ENCODE results near the gene GP1BA.

GP1BA gene

DNA sequence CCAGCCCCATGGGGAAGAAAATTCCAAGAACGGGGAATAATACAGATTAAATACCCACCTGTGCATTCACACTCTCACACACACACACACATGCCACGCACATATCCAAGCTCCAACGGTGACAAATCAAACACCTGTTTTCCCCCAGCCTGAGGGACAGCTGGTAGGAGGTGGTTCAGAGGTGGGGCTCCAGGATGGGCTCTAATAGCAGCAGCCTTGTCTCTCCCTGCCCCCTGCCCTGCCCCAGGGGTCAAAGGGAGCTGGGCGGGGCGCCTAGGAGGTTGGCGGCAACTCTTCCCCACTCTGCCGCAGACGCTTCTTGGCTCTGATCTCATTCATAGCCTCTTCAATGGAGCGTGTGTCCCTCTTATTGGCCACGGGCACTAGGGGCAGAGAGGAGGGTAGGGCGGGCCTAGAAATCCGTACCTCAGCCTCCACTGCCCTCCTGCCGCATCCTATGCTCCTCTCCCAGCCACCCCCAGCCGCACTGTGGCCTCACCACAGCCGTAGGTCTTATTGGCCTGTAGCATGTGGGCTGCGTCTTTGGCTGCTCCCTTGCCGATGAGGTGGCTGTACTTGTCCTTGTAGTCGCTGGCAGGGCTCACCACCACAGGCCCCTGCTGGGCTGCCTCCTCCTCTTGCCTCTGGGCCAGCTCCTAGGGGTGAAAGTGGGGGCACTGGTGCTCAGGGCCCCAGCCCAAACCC lies 27.3 kb downstream of the GP1BA start:
- no peak overlapping the region for H3K4me3 ChIP-seq
- no peaks in the 10 kb centered on the region for H3K9me3 ChIP-seq
- no peak overlapping the region for H3K9ac ChIP-seq
- 0 out of 2 replicates have a peak overlapping the region, but pooled peaks have one; percentile 9 for H3K27ac ChIP-seq
- H3K4me2 ChIP-seq, result no peak overlapping the region
- peaks cover 47% of the 10 kb centered on the region for H3K36me3 ChIP-seq
- no peaks in the 10 kb centered on the region for H4K20me1 ChIP-seq
- no peak for TF ChIP-seq Cebpa-rat (IDR thresholded peaks at IDR 0.05)
- no peaks in the 10 kb centered on the region for H3K27me3 ChIP-seq
- peaks cover 47% of the 10 kb centered on the region for H3K4me1 ChIP-seq

- Histone ChIP-seq H3K27ac (peak overlapping the region; percentile 42), H3K36me3 (peaks cover 46% of the 10 kb centered on the region), H3K27me3 (no peaks in the 10 kb centered on the region), H3K4me1 (peaks cover 49% of the 10 kb centered on the region), H3K9me3 (no peaks in the 10 kb centered on the region), H3K4me3 (no peak overlapping the region), H4K20me1 (no peaks in the 10 kb centered on the region), H3K9ac (no peak overlapping the region), H3K4me2 (peak overlapping the region; percentile 53)
- no peak for TF ChIP-seq Cebpa-rat (IDR thresholded peaks at IDR 0.05)
Measured at GRCh38 chr17:4960279-4960922, 28.3 kb downstream of the GP1BA start.

DNA sequence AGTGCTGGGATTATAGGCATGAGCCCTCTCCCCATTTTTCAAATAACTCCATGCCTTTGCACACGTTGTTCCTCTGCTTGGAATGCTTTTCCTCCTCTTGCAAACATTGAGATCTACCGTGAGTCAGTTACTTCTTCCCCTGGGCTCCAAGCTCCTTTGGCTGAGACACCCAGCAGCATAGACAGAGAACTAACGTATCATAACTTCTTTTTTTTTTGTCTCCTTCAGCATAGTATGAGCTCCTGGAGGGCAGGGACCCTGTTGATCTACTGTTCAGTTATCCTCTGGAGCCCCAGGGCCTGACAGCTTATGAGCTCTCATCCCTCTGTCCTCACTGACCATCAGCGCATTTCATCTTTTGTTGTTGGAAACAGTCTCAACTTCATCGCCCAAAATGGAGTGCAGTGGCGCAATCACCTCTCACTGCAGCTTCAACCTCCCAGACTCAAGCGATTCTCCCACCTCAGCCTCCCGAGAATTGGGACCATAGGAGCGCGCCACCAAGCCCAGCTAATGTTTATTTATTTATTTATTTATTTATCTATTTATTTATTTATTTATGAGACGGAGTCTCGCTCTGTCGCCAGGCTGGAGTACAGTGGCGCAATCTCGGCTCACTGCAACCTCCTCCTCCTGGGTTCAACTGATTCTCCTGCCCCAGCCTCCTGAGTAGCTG lies 33.4 kb downstream of the GP1BA start:
- no peaks in the 10 kb centered on the region for H4K20me1 ChIP-seq
- peak overlapping the region; percentile 94 for H3K4me2 ChIP-seq
- no peaks in the 10 kb centered on the region for H3K27me3 ChIP-seq
- no peak for TF ChIP-seq Cebpa-rat (IDR thresholded peaks at IDR 0.05)
- no peak overlapping the region for H3K27ac ChIP-seq
- H3K36me3 ChIP-seq, result peaks cover 37% of the 10 kb centered on the region
- no peak overlapping the region for H3K9ac ChIP-seq
- H3K4me1 ChIP-seq, result peaks cover 39% of the 10 kb centered on the region
- no peak overlapping the region for H3K4me3 ChIP-seq
- H3K9me3 ChIP-seq, result no peaks in the 10 kb centered on the region

- Histone ChIP-seq H3K4me1 (peaks cover 32% of the 10 kb centered on the region), H3K4me2 (peak overlapping the region; percentile 94), H3K27me3 (no peaks in the 10 kb centered on the region), H3K9ac (peak overlapping the region; percentile 83), H3K4me3 (peak overlapping the region; percentile 75), H3K36me3 (peaks cover 48% of the 10 kb centered on the region), H3K9me3 (no peaks in the 10 kb centered on the region), H4K20me1 (no peaks in the 10 kb centered on the region), H3K27ac (peak overlapping the region; percentile 84)
- TF ChIP-seq Cebpa-rat (IDR thresholded peaks at IDR 0.05), result no peak
Measured at GRCh38 chr17:4966844-4967538, 34.9 kb downstream of the GP1BA start.

DNA sequence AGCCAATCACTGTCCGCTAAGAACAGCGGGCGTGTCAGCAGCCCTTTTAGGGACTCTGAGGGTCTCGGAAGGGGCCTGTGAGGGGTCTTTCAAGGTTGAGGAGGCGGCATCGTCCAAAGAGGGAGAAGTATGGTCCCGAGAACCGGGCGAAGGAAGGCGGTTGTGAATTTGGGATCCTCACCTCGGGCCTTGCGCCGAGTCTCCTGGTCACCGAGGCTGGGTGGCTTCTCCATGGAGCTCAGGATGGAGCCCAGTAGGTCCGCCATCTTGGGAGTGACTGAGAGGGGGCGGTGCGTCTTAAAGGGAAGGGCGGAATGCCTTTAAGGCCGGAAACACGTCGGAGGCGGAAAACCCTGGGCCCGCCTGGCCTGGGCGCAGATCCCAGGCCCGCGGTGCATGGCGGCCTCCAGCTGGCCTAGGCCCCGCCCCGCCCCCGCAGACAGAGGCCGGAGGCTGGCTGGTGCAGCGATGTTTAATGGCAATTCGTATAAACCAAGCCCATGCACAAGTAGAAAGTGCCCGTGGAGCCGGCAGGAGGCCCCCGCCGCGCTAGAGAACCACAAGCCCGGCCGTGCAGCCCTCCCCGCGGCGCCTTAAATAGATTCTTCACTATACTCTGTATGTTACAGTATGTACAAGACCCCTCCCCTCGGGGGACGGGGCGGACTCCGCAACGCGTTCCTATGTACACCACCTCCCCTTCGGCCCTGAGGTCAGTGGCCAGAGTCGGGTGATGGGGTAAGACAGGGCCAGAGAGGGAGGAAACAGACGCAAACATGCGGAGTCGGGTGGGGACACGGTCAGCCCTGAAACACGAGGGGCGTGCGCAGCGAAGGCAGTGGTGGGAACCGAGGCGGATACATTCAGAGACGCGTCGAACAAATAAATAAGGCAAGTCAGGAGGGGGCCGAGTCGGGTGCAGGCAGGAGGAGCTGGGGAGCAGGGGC lies 35.7 kb downstream of the GP1BA start, which contains the start of gene SPAG7:
SPAG7 (minus strand) TSS at position 279 of the 947 bp plus-strand sequence; CDS start at position 266, 13 bp downstream.
- no peaks in the 10 kb centered on the region for H3K27me3 ChIP-seq
- peak within 1 kb of the TSS; percentile 99 for H3K4me2 ChIP-seq
- H3K36me3 ChIP-seq, result peaks cover 54% of the 10 kb centered on the region
- H3K4me1 ChIP-seq, result peaks cover 32% of the 10 kb centered on the region
- H4K20me1 ChIP-seq, result no peaks in the 10 kb centered on the region
- H3K4me3 ChIP-seq, result peak within 1 kb of the TSS; percentile 75
- H3K9me3 ChIP-seq, result no peaks in the 10 kb centered on the region
- no peak for TF ChIP-seq Cebpa-rat (IDR thresholded peaks at IDR 0.05)
- peak within 1 kb of the TSS; percentile 84 for H3K27ac ChIP-seq
- H3K9ac ChIP-seq, result peak within 1 kb of the TSS; percentile 83

- peaks cover 58% of the 10 kb centered on the region for H3K36me3 ChIP-seq
- no peaks in the 10 kb centered on the region for H3K9me3 ChIP-seq
- H3K4me3 ChIP-seq, result peak overlapping the region; percentile 75
- peak overlapping the region; percentile 83 for H3K9ac ChIP-seq
- no peak for TF ChIP-seq Cebpa-rat (IDR thresholded peaks at IDR 0.05)
- H3K4me2 ChIP-seq, result peak overlapping the region; percentile 99
- H3K27me3 ChIP-seq, result no peaks in the 10 kb centered on the region
- peaks cover 32% of the 10 kb centered on the region for H3K4me1 ChIP-seq
- peak overlapping the region; percentile 81 for H3K27ac ChIP-seq
- no peaks in the 10 kb centered on the region for H4K20me1 ChIP-seq
Measured at GRCh38 chr17:4968486-4969046, 36.5 kb downstream of the GP1BA start.

GRCh38 chr17:4969047-4969550 lies 37.0 kb downstream of the GP1BA start:
- Histone ChIP-seq H3K4me3 (peak overlapping the region; percentile 75), H3K4me1 (peaks cover 36% of the 10 kb centered on the region), H3K27ac (peak overlapping the region; percentile 81), H3K9me3 (no peaks in the 10 kb centered on the region), H3K4me2 (peak overlapping the region; percentile 99), H3K9ac (peak overlapping the region; percentile 83), H3K36me3 (peaks cover 64% of the 10 kb centered on the region), H3K27me3 (no peaks in the 10 kb centered on the region), H4K20me1 (no peaks in the 10 kb centered on the region)
- no peak for TF ChIP-seq Cebpa-rat (IDR thresholded peaks at IDR 0.05)

- H3K4me1 ChIP-seq, result peaks cover 42% of the 10 kb centered on the region
- peak overlapping the region; percentile 99; the same call in 1 of the 2 replicates for H3K4me2 ChIP-seq
- H3K9ac ChIP-seq, result peak overlapping the region; percentile 83
- H3K4me3 ChIP-seq, result no peak overlapping the region
- H3K36me3 ChIP-seq, result peaks cover 69% of the 10 kb centered on the region
- no peaks in the 10 kb centered on the region for H3K27me3 ChIP-seq
- no peak for TF ChIP-seq Cebpa-rat (IDR thresholded peaks at IDR 0.05)
- H4K20me1 ChIP-seq, result no peaks in the 10 kb centered on the region
- peak overlapping the region; percentile 81 for H3K27ac ChIP-seq
- no peaks in the 10 kb centered on the region for H3K9me3 ChIP-seq
Measured at GRCh38 chr17:4969551-4970173, 37.6 kb downstream of the GP1BA start.
